HG02571 (cell line): ENCODE data around the gene PGP.
"Not testable (repeated sequence)": the region's sequence is repeated elsewhere in the genome, so short reads cannot be mapped to it uniquely, and the experiment has no call there.

ENCODE experiments used
- ATAC-seq: cut with Tn5 transposase; IDR thresholded peaks from one replicate; pipeline ENCODE4 v1.9.1; 2021; ENCODE audit warnings: mild to moderate bottlenecking, moderate library complexity; ENCODE audit not compliant: unreplicated experiment

PGP gene

GRCh38 chr16:2223221-2223941 lies 8.7 kb upstream of the PGP start, which contains the start of gene E4F1:
E4F1 (plus strand) TSS chr16:2223591; CDS start chr16:2223614, 23 bp downstream.
- ATAC-seq, result peak; percentile 94

DNA sequence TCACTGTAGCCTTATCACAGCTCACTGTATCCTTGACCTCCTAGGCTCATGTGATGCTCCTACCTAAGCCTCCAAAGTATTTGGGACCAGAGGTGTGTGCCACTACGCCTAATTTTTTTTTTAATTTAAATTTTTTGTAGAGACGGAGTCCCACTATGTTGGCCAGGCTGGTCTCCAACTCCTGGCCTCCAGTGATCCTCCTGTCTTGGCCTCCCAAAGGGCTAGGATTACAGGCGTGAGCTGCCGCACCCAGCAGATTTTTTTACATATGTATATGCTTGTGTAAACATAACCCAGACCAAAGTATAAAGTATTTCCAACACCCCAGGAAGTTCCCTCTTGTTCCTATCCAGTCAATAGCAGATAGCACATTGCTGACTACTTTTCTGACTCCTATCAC lies 1.7 kb upstream of the PGP start:
- ATAC-seq, result no peak

- peak; percentile 5 for ATAC-seq
These were observed 572 bp downstream of the PGP start for GRCh38 chr16:2213817-2214718.

DNA sequence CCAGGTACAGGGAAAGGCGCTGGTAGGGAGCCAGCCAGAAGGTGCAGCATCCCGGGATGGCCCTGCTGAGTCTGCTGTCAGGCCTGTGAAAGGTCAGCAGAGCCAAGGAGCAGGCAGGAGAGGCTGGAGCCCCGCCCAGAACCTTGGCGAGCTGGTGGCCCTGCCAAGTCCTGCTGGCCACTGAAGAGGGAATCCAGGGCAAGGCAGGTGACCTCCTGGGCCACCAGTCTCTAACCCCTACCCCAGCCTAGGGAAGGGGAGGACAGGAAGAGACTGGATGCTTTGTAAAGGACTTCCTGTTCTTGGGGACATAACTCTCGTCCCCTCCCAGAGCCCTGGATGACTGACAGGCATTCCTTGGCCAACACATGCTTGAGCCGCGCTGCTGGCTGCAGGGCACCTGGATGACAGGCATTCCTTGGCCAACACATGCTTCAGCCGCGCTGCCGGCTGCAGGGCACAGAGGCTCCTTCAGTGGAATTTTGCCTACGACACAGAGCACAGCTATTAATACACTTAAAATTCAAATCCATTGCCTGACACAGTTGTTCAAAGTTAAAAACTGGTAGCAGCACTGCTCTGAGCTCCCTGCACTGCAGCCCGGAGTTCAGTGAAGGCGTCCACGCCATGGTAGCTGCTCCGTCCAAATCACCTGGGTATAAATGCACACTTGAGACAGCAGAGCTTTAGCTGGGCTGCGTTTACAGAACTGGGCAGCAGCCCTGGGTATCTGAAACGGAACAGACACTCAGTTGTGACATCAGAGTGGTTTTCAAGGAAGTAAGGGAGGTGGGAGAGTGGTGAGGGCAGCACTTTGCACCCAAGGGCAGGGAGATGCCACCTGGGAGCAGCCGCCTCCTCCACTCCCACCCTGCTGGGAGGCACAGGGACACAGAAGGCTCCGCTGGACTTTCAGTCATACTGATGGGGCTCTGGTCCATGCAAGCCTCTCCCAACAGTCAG lies 2.0 kb downstream of the PGP start:
- no peak for ATAC-seq

GRCh38 chr16:2211923-2212347 lies 2.7 kb downstream of the PGP start:
- ATAC-seq, result no peak

DNA sequence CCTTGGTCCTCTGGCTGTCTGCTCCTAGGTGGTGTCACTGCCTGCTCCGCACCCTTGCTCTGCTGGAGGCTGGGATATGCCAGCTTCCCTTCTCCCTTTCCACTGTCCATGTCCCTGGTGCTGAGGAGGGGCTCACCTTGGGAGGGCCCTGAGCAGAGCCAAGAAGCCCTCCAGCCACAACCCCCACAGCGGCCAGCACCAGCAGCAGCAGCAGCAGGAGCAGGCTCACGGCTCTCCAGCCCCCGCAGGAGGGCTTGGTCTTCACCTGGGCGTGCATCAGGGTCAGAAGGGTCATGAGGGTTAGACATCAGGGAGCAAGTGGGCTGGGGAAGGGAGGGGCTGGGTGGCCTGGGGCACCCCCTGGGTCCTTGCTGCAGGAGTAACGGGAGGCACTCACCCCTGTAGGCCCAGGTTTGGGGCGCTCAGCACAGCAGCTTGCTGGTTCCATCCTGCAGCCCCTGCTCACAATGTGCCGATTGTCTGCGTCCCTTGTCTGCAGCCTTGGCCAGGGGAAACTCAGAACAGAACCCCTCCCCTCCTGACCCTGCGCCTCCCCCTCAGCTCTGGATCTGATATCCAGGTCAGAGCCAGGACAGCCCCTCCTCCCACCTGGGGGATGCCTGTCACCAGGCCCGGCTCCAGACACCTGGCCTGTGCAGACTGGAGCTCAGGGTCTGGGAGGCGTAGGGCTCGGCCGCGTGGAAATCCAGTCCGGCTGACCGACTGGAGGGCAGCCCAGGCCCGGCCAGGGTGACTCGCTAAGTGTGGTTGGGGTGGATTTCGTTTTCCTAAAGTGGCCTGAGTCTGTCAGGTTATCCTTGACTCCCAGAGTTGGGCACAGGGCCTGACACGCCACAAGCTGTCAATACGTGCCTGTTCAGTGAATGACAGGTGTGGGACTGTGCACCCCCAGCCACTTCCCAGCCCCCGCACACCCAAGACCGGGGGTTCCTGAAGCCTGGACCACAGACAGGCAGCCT lies 4.0 kb downstream of the PGP start, which contains the start of gene BRICD5:
TSS of gene BRICD5 (minus strand) at position 478 of the 980 bp plus-strand sequence. CDS start at position 448, 30 bp downstream.
- no peak for ATAC-seq

DNA sequence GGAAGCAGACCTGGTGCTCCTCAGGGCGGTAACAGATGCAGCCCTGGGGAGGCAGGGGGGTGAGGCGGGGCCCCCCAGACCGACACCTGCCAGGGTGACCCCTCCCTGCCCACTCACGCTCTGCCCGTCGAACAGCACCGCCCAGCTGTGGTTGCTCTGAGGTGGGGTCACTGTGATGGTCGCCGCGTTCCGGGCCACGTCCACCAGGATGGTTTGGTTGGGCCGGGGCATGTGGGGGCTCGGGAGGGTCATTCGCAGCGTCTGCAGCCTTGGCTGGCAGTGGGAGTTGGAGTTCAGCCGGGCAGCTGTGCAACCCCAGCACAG lies 4.7 kb downstream of the PGP start:
- ATAC-seq, result no peak

GRCh38 chr16:2209258-2210008 lies 5.2 kb downstream of the PGP start:
- no peak for ATAC-seq

GRCh38 chr16:2208772-2209171 lies 5.9 kb downstream of the PGP start:
- no peak for ATAC-seq

- ATAC-seq, result no peak
These were observed 6.3 kb downstream of the PGP start for GRCh38 chr16:2208308-2208707.

DNA sequence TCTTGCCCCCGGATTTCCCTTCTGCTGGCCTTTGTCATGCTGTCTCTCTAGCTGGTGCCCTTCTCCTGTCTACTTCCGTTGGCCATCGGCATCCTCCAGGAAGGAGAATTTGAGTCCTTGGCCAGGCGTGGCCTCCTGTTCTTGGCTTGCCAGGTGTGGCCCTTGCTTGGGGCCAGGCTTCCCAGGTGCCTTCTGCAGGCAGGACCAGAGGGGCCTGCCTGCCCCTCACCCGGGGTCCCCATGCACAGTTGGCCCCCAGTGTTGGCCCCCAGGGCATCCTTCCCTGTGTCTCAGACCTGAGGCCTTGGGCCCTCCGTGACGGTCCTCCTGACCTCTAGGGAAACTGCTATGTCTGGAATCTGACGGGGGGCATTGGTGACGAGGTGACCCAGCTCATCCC lies 6.8 kb downstream of the PGP start:
- ATAC-seq, result no peak

DNA sequence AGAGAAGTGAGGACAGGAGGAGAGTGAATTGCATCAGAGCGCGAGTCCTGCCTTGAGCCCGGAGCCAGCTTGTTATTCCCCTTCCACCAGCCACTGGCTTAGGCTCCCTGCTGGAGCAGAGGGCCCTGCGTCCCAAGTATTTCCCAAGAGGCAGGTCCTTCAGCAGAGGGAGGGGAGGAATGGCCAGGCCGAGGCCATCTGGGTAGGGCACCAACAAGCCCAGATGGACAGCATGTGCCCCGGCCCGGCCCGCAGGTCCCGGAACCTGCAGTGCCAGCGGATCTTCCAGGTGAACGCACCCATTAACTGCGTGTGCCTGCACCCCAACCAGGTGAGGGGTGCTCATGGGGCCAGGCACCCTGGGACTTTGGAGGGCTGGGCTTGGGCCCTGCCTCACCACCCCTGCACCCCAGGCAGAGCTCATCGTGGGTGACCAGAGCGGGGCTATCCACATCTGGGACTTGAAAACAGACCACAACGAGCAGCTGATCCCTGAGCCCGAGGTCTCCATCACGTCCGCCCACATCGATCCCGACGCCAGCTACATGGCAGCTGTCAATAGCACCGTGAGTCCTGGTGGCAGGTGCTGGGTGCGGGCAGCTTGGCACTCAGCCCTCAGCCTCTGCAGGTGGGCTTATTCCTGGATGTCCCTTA lies 7.7 kb downstream of the PGP start:
- no peak for ATAC-seq

DNA sequence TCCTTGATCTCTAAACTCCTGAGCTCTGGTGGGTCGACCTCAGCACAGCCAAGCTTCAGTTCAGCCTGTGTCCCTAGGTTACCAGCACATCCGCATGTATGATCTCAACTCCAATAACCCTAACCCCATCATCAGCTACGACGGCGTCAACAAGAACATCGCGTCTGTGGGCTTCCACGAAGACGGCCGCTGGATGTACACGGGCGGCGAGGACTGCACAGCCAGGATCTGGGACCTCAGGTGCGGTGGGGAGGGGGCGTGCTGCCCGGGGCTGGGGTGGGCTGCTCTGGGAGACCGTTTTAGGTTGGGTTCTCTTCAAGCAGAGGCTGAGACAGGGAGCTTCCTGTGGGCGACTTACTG lies 8.2 kb downstream of the PGP start:
- no peak for ATAC-seq

GRCh38 chr16:2205967-2206313 lies 8.7 kb downstream of the PGP start:
- peak; percentile 14 for ATAC-seq

DNA sequence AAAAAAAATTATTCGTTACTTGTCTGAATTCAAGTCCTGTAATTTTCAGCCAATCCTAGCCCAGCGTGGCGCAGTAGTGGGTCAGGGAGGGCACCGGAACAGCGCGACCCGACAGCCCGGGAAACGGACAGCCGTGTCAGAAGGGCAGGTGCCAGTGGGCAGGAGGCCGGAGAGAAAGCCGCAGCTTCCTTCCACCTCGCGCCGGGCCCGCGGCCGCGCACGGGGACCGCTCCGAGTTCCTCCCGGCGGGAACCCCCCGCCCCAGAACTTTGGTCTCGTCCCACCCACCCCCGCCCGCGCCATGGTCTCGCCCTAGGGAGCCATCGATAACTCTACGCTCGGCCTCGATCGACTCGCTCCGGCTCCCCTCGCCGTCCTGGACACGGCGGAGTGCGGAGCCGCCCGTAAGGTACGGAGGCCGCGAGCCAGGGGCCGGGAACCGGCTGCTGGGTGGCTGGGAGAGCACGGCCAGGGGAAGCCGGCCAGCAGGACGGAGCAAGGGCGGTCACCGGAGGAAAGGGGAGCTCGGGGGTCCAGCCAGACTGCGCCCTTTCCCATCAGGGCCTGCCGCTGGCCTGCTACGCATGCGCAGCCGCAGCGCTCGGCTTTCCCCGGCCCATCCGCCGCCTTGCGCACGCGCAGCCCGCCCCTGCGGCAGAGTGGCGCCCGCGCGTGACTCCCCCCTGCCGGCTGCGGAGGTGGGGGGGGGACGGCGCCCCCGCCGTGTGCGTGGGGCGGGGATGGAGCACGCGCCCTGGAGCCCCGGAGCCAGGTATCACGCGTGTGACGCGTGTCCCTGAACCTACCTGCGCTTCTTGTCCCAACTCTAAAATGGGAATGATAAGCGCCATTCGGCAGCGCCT lies 9.3 kb downstream of the PGP start, which contains the start of gene MLST8:
TSS of gene MLST8 (plus strand) at position 351 of the 863 bp plus-strand sequence. CDS start 632 bp downstream, outside the sequence.
- peak; percentile 68 for ATAC-seq

DNA sequence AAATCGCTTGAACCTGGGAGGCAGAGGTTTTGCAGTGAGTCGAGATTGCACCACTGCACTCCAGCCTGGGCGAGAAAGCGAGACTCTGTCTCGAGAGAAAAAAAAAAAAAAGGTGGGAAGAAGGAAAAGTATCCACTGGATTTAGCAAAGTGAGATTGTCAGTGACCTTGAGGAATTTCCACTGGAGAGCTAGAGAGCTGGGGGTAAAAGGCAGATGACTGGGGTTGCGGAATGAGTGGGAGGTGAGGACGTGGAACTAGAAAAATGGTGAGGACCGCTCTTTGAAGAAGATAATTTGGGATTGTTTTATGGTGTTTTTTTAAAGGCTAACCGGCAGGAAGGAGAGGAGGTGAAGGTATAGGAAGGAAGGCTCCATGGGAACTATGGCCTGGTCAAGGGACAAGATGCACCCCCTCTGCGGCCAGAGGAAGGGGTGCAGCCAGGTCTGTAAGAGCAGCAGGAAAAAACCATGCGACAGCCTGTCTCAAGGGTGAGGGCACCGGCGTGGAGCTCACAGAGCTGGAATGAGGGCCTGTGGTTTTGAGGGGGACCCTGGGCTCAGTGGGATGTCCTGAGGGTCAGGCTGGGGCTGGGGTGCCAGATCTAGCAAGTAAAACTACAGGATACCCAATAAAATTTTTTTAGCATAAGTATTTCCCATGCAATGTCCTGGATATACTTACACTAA lies 10.1 kb downstream of the PGP start:
- no peak for ATAC-seq

DNA sequence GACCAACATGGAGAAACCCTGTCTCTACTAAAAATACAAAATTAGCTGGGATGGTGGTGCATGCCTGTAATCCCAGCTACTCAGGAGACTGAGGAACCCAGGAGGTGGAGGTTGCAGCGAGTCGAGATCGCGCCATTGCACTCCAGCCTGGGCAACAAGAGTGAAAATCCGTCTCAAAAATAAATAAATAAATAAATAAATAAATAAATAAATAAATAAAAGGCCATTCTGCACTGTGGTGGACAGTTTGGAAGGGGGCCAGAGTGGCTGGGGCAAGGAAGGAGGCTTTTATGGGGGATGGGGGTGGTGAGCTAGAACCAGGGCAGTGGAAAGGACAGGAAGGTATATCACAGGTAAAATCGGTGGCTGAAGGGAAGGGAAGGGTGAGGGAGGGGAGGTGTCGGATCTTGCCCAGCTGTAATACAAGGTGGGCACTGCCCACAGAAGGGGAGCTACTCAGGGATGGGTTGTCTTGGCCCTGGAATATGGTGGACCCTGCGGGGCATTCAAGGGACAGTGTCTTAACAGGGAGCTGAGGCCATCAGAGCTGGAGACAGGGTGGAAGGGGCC lies 11.4 kb downstream of the PGP start:
- not testable (repeated sequence) for ATAC-seq
